ENCODE results near the gene TRAPPC2B. TPM values are rescaled to one million over a fixed set of nuclear protein-coding genes. Genes with fewer than 3 reads are reported as not detected.

The TRAPPC2B gene
- total RNA-seq: 8.0 and 12.9 TPM in 2 replicates

GRCh38 chr19:57362997-57363687 lies at the start of gene TRAPPC2B, which contains the start of gene ZNF547:
Gene TRAPPC2B, plus strand, starts transcription at chr19:57363551. Its CDS starts 1,283 bp downstream, at chr19:57364834.
Gene ZNF547, plus strand, starts transcription at chr19:57363551. Its CDS starts 5,005 bp downstream, at chr19:57368556.

GRCh38 chr19:57320180-57321084 lies 42.9 kb upstream of the TRAPPC2B start, which contains the start of gene ZNF543:
Gene ZNF543, plus strand, starts transcription at chr19:57320472. Its CDS starts 382 bp downstream, at chr19:57320854.

DNA sequence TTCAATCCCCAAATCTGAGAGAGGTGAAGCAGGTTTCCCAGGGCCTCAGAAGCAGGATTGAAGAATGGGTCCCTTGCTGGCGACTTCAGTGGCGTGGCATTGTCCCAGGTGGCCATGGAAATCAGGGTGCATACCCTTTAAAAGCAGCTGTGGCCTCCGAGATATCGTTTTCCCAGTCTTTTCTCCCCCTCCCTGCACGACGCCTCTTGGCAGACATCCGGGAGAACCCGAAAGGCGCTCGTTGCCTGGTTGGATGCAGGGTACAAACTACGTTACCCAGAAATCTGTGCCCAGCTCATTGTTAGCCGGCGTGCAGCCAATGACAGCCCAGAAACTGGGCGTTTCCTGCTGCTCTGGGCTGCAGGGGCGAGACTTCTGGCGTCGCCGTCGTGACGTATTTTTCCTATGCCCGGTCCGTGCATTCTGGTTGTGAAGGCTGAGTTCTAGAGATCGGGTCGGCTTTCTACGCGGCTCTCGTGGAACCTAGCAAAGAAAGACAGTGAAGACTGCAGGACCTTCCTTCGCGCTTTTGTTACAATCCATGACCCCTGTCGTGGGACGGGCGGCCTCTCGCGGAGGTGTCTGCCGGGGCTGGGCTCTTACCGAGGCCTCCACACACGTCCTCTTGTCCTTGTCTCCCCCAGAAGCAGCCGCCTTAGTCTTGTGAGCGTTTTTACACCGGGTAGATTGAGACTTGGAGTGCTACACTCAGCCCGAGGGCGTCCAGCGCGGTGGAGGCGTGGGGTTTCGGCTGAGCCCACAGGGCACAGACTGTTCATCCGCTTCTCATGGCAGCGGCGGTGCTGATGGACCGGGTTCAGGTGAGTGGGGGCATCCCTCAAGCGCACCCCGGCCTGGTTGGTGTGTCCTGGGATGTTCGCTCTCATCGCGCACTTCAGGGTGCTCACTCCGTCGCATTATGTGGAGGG lies 12.2 kb upstream of the TRAPPC2B start, which contains the start of gene ZNF304:
ZNF304 (plus strand) TSS at position 395 of the 929 bp plus-strand sequence; CDS start at position 789, 394 bp downstream.

DNA sequence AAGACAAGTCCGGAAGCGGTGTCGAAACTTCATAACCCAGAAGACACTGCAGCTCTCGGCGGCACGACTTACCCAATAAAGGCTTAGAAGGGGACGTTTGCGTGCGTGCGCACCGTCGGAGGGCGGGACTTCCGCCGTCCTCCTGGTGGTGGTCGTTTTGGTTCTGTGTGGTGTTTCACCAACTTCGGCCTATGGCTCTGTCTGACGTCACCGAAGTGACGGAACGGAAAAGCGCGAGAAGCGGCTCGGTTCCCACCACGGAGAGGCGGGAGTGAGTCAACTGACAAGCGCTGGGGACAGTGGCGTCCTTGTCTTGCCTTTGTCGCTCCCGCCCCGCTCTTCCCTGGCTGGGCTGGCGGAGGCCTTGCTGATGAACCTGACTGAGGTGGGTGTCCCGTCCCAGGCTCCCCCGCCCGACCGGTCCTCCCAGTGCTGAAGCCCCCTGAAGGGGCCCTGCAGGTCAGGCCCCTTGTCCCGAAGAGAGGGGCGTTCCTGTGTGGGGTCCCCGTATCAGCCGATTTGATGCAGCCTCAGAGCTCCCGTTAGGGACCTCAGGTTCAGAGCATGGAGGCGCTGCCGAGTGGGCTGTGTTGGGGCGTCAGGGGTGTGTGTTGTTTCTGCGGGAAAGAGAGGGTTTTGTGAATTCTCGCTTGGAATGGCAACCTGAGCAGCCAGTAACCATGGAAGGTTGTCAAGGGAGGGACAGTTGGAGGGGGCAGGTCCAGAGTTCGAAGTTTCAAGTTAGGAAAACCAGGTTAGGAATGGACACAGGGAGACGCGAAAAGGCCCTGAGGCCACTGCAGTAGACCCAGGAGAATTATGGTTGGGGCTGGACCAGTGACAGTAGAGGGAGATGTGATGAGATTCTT lies 26.6 kb downstream of the TRAPPC2B start, which contains the start of gene ZNF548:
ZNF548 (plus strand) TSS at position 125 of the 869 bp plus-strand sequence; CDS start at position 371, 246 bp downstream.

DNA sequence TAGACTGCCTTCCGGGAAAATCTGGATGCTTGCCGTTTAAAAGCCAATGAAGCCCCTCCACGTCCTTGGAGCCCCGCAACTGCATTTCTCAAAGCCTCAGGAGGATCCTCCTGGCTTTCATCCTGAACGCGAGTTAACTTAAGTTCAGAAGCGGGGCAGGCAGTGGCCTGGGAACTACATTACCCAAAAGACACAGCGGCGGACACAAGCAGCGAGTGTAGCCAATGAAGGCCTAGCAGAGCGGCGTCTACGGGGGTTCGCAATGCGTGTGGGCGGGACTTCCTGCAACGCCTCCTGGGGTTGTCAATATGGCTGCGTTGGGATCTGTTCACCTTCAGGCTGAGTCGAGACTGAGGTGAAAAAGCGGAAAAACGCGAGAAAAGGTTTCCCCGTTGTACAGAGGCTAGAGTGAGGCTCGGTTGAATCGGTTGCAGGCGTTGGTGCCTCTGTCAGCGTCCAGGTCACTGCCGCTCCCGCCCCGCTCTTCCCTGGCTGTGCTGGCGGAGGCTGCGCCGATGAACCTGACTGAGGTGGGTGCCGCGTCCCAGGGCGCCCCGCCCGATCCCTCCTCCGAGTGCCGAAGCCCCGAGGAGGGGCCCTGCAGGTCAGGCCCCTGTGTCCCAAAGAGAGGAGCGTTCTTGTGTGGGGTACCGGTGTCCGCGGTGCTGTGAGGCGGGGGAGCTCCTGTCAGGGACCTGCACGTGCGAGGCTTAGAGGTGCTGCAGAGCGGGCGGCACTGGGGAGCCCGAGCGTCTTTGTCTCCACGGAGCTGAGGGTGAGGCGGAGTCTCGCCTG lies 47.7 kb downstream of the TRAPPC2B start, which contains the start of gene ZNF17:
ZNF17 (plus strand) TSS at position 285 of the 795 bp plus-strand sequence. CDS start 2,455 bp downstream, outside the sequence.

Other genes with a start within 250 kb of the TRAPPC2B start
- gene USP29, start 243.6 kb upstream of the TRAPPC2B start, total RNA-seq: not detected in 2 replicates
- not detected in 2 replicates for gene ZIM3, start 218.3 kb upstream of the TRAPPC2B start, total RNA-seq
- gene DUXA, start 196.1 kb upstream of the TRAPPC2B start, total RNA-seq: not detected in 2 replicates
- 19.9 and 29.1 TPM in 2 replicates for gene ZNF264, start 172.1 kb upstream of the TRAPPC2B start, total RNA-seq
- gene AURKC, start 132.5 kb upstream of the TRAPPC2B start, total RNA-seq: 0.26 and 0.32 TPM in 2 replicates
- 24.6 and 26.7 TPM in 2 replicates for gene ZNF805, start 122.9 kb upstream of the TRAPPC2B start, total RNA-seq
- 69.6 and 86.0 TPM in 2 replicates for gene ZNF460, start 83.1 kb upstream of the TRAPPC2B start, total RNA-seq
- gene ZNF543, start 43.1 kb upstream of the TRAPPC2B start, total RNA-seq: 8.6 and 12.4 TPM in 2 replicates
- 9.1 and 12.9 TPM in 2 replicates for gene ZNF304, start 12.3 kb upstream of the TRAPPC2B start, total RNA-seq
- 3.5 and 4.6 TPM in 2 replicates for gene ZNF547, start within 50 bp of the TRAPPC2B start, total RNA-seq
- gene ZNF548, start 26.3 kb downstream of the TRAPPC2B start, total RNA-seq: 20.9 and 23.2 TPM in 2 replicates
- 13.5 and 15.5 TPM in 2 replicates for gene ZNF17, start 47.6 kb downstream of the TRAPPC2B start, total RNA-seq
- 6.8 and 7.0 TPM in 2 replicates for gene ZNF749, start 71.8 kb downstream of the TRAPPC2B start, total RNA-seq
- 1.0 and 1.4 TPM in 2 replicates for gene VN1R1, start 93.6 kb downstream of the TRAPPC2B start, total RNA-seq
- 18.8 and 21.6 TPM in 2 replicates for gene ZNF772, start 114.0 kb downstream of the TRAPPC2B start, total RNA-seq
- 12.9 and 18.1 TPM in 2 replicates for gene ZNF419, start 124.2 kb downstream of the TRAPPC2B start, total RNA-seq
- 16.7 and 20.9 TPM in 2 replicates for gene ZNF773, start 136.4 kb downstream of the TRAPPC2B start, total RNA-seq
- gene ZNF549, start 163.8 kb downstream of the TRAPPC2B start, total RNA-seq: 6.4 and 7.8 TPM in 2 replicates
- gene ZNF550, start 196.3 kb downstream of the TRAPPC2B start, total RNA-seq: 5.7 and 6.9 TPM in 2 replicates
- 6.4 and 7.7 TPM in 2 replicates for gene ZNF416, start 215.4 kb downstream of the TRAPPC2B start, total RNA-seq
- gene ZIK1, start 220.6 kb downstream of the TRAPPC2B start, total RNA-seq: 5.0 and 7.5 TPM in 2 replicates
- gene ZNF530, start 236.3 kb downstream of the TRAPPC2B start, total RNA-seq: 3.8 and 3.9 TPM in 2 replicates

Data from articular chondrocyte of knee joint (primary cell).